ENCODE measurements around the gene TACC3. TPM values are rescaled to one million over a fixed set of nuclear protein-coding genes. Genes with fewer than 3 reads are reported as not detected.

TACC3 gene
- total RNA-seq, 4 donors from 2014 or later: 4.8 to 10.3 (median 5.1) TPM

DNA sequence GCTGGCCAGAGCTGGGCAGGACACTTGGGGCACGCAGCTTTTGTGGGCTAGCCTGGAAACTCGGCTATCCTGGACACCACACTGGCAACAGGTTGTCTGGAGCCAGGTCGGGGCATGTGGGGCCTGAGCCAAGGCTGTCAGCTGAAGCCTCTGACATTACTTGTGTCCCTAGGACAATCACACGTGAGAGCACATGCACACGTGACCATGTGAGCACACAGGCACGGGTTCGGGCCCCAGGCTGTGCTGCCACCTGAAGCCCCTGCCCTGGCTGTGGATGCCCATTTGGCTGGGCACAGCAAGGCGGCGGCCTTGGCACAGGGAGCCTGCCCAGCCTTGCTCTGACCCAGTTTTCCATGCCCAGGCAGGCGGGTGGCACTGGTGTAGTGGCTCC is 63.1 kb downstream of the TACC3 start:
- H3K4me1 ChIP-seq: peaks cover 0 to 15% of the 10 kb centered on the region in 2 donors
- no peak overlapping the region for H3K4me3 ChIP-seq (replicated peaks in 1 of 3)
- DNase-seq: peak in 1 of 2 donors; percentile 47
- 75 to 80% methylated on average over 8 of the region's 10 CpGs for WGBS, 2 donors
- H3K36me3 ChIP-seq: no peaks in the 10 kb centered on the region
- TF ChIP-seq POLR2A (IDR thresholded peaks at IDR 0.05): no peak
- TF ChIP-seq, protein P1, sequence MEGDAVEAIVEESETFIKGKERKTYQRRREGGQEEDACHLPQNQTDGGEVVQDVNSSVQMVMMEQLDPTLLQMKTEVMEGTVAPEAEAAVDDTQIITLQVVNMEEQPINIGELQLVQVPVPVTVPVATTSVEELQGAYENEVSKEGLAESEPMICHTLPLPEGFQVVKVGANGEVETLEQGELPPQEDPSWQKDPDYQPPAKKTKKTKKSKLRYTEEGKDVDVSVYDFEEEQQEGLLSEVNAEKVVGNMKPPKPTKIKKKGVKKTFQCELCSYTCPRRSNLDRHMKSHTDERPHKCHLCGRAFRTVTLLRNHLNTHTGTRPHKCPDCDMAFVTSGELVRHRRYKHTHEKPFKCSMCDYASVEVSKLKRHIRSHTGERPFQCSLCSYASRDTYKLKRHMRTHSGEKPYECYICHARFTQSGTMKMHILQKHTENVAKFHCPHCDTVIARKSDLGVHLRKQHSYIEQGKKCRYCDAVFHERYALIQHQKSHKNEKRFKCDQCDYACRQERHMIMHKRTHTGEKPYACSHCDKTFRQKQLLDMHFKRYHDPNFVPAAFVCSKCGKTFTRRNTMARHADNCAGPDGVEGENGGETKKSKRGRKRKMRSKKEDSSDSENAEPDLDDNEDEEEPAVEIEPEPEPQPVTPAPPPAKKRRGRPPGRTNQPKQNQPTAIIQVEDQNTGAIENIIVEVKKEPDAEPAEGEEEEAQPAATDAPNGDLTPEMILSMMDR (IDR thresholded peaks at IDR 0.05): no peak
- H3K27ac ChIP-seq: no peak overlapping the region
- H3K9me3 ChIP-seq: no peaks in the 10 kb centered on the region
- intact Hi-C loops (cut with DNase I): no loop called here
- no peaks in the 10 kb centered on the region for H3K27me3 ChIP-seq

GRCh38 chr4:1784789-1785591 is 63.7 kb downstream of the TACC3 start:
- Histone ChIP-seq H3K27ac (no peak overlapping the region), H3K4me3 (replicated peaks in 1 of 3) (no peak overlapping the region), H3K36me3 (no peaks in the 10 kb centered on the region), H3K27me3 (no peaks in the 10 kb centered on the region), H3K9me3 (no peaks in the 10 kb centered on the region), H3K4me1 (peaks cover 0 to 15% of the 10 kb centered on the region in 2 donors)
- intact Hi-C loops (cut with DNase I): no loop called here
- WGBS, 2 donors: 69 to 71% methylated on average over 10 of the region's 17 CpGs
- no peak for TF ChIP-seq POLR2A (IDR thresholded peaks at IDR 0.05)
- TF ChIP-seq, protein P1 (IDR thresholded peaks at IDR 0.05): no peak
- DNase-seq: no peak

DNA sequence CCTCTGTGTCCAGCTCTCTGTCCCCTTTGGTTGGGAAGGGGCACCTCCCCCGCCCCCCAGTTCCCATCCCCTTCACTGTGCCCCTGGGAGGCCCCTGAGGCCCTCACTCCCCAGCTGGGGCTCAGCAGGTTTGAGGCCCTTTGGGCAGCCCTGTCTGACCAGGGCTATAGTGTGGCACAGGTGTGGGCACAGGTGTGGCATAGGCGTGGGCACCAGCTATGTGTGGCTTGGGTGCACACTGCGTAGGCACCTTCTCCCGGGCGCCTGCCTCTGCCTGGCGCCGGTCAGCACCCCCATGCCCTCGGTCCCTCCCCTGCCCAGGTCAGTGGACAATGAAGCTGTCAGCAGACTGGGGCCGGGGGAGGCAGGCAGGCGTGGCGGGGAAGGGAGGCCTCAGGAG is 64.3 kb downstream of the TACC3 start:
- Histone ChIP-seq H3K9me3 (no peaks in the 10 kb centered on the region), H3K4me1 (peaks cover 0 to 15% of the 10 kb centered on the region in 2 donors), H3K27me3 (no peaks in the 10 kb centered on the region), H3K27ac (no peak overlapping the region), H3K4me3 (replicated peaks in 1 of 3) (no peak overlapping the region), H3K36me3 (no peaks in the 10 kb centered on the region)
- WGBS, 2 donors: 89 to 95% methylated on average over 5 to 7 of the region's 11 CpGs
- DNase-seq: no peak
- intact Hi-C loops (cut with DNase I): no loop called here
- TF ChIP-seq POLR2A (IDR thresholded peaks at IDR 0.05): no peak
- TF ChIP-seq, protein P1 (IDR thresholded peaks at IDR 0.05): no peak

DNA sequence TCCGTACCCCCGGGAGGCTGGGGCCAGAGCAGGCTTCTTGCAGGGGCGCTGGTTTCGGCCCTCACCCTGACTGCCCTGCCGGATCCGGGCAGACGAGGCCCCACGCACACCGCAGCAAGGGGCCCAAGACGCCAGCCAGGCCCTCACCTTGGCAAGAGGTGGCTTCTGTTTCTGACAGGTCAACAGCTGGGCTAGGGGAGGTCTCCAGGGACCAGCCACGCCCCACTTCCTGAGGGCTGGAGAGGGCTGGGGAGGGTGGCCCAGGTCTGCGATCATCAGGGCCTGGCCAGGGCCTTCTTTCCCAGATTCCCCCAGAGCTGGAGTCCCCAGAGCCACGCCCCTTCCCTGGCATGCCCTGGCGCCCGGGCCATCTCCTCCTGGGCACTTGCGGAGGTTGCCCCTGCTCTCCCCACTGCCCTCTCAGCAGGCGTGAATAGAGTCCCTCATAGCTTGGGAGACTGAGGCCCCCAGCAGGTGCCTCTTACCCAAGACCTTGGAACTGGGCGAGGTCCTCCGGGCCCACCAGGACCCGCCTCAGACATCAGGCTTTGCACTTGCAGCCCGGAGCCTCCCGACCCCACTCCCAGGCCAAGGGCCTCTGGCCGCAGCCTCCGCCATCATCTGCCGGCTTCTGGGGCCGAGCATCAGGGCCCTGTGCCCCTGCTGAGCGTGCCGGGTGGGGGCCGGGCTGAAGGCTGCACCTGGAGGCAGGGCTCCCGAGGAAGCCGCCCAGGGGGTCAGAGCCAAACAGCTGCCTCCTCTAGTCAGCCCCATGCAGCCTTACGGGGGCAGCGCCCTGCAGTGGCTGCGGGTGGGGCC is 65.4 kb downstream of the TACC3 start:
- DNase-seq: no peak
- Histone ChIP-seq H3K9me3 (no peaks in the 10 kb centered on the region), H3K4me1 (peaks cover 0 to 15% of the 10 kb centered on the region in 2 donors), H3K36me3 (no peaks in the 10 kb centered on the region), H3K4me3 (replicated peaks in 1 of 3) (no peak overlapping the region), H3K27me3 (no peaks in the 10 kb centered on the region), H3K27ac (no peak overlapping the region)
- 89 to 90% methylated on average over 5 to 15 of the region's 34 CpGs for WGBS, 2 donors
- intact Hi-C loops (cut with DNase I): no loop called here
- TF ChIP-seq POLR2A (IDR thresholded peaks at IDR 0.05): no peak
- TF ChIP-seq, protein P1 (IDR thresholded peaks at IDR 0.05): no peak
